Subcutaneous preadipocyte (primary cell): ENCODE data around the gene NTRK3. TPM values are rescaled to one million over a fixed set of nuclear protein-coding genes. Genes with fewer than 3 reads are reported as not detected.

Experiments used
- small RNA-seq: library from RNA; depleted of rRNA; stranded (forward); fragments of <200 nt; gene quantifications from one replicate; pipeline ENCODE3, GENCODE V24; 2012
- total RNA-seq: library from RNA; depleted of rRNA; stranded (reverse); fragments of >200 nt; gene quantifications from 2 replicates; pipeline ENCODE4 v1.2.3, GENCODE V29; 2012

Gene NTRK3
- not detected in 2 replicates for total RNA-seq

DNA sequence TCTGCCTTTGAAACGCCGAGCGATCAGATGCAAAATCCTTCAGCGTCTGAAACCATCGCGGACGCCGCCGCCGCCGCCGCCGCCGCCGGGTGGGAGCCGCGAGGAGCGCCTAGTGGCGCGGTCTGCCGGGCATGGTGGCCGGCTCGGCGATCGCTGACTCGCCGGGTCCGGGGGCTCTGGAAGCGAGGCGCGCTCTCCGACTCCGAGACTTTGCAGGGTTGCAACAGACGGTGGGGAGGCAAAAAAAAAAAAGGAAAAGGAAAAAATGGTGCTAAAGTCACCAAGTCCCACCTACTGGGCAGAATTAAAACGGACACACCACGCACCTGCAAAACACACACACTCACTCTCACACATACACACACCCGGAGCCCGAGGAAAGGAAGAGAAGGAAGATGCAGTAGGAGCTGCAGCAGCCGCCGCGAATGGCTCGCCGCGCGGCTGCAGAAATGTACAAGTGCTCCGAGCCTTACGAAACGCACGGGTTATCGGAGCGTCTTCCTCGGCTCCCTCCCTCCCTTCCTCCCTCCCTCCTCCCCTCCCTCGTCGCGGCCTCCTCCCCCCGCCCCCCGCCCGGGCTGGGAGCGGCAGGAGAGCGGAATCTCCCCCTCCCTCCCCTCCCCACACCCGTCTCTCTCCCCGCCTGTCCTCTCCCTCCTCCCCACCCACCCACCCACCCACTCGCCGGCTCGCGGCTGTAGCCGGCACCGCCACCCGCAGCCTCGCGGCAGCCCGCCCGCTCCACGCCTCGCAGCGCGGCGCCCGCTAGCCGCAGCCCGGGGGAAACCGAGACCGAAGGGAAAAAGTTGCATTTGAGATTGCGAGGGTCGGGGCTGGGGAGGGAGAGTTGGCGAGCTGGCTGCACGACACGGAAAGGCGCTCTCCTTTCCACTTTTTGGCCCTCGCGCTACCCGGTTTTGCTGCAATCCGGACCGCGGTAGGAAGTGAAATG, at the start of gene NTRK3:
TSS of gene NTRK3 (minus strand) at position 461 of the 952 bp plus-strand sequence. CDS start 586 bp downstream, outside the sequence.

Small RNA genes lying within 50 kb of the gene (small RNA-seq; reads per million reads assigned to genes)
- not detected for gene MED28P6

Other genes starting within 250 kb of the NTRK3 start
- 12.9 and 15.2 TPM in 2 replicates for gene MRPL46, start 210.6 kb upstream of the NTRK3 start, total RNA-seq
- gene MRPS11, start 211.0 kb upstream of the NTRK3 start, total RNA-seq: 26.5 and 29.5 TPM in 2 replicates